Gastrocnemius medialis (tissue), 4 donors: Measurements from ENCODE around the gene SPINDOC. TPM values are rescaled to one million over a fixed set of nuclear protein-coding genes. Genes with fewer than 3 reads are reported as not detected.

Experiments
- ATAC-seq, 2 donors: fragments of 150-250 bp; one replicate each; pipeline ENCODE4 v1.9.1; 2016
- DNase-seq, 2 donors: peaks; one replicate each; pipeline ENCODE4 v3.0.0-alpha.2; 2019
- H3K27ac ChIP-seq, 4 donors: fragments of 200-600 bp; sonication (generic); 1 replicate in 1 of 4; 2 replicates in 3 of 4; pipeline ENCODE4 v1.5.1; 2016 to 2018; ENCODE audit warnings: mild to moderate bottlenecking in 2 of 4, moderate library complexity in 1 of 4
- H3K27me3 ChIP-seq, 3 donors: fragments of 200-600 bp; sonication (generic) in 2 of 3; 1 replicate in 1 of 3; 2 replicates in 2 of 3; pipeline versions ENCODE4 v1.5.1 to v1.6.0; 2016 to 2019; ENCODE audit warnings: mild to moderate bottlenecking in 1 of 3, moderate library complexity in 1 of 3
- H3K36me3 ChIP-seq, 2 donors: fragments of 200-600 bp; sonication (generic) in 1 of 2; one replicate each; pipeline ENCODE4 v1.5.1; 2017 to 2018
- H3K4me1 ChIP-seq, 2 donors: fragments of 200-600 bp; sonication (generic) in 1 of 2; one replicate each; pipeline ENCODE4 v1.5.1; 2016 to 2017; ENCODE audit warnings: mild to moderate bottlenecking in 2 of 2
- H3K4me3 ChIP-seq, 4 donors: fragments of 200-600 bp; sonication (generic) in 3 of 4; 1 replicate in 1 of 4; 2 replicates in 3 of 4; pipeline ENCODE4 v1.5.1; 2016 to 2019; ENCODE audit warnings: mild to moderate bottlenecking in 2 of 4
- H3K9me3 ChIP-seq, 3 donors: fragments of 200-600 bp; sonication (generic) in 2 of 3; 1 replicate in 1 of 3; 2 replicates in 2 of 3; pipeline ENCODE4 v1.5.1; 2016 to 2019
- CTCF ChIP-seq, 5 experiments: fragments of 450-650 bp in 3 of 5; fragments of 200-600 bp in 2 of 5; sonication (generic) in 2 of 5; IDR thresholded peaks in 4 of 5; conservative IDR thresholded peaks in 1 of 5; 1 replicate in 4 of 5; 2 replicates in 1 of 5; pipeline ENCODE4 v1.5.1; 2016 to 2019; ENCODE audit warnings: antibody characterized with exemption in 5 of 5, mild to moderate bottlenecking in 3 of 5, moderate library complexity in 3 of 5
- POLR2A ChIP-seq, 2 donors: fragments of 450-650 bp; IDR thresholded peaks; one replicate each; pipeline ENCODE4 v1.6.1; 2017; ENCODE audit warnings: antibody characterized with exemption in 2 of 2, mild to moderate bottlenecking in 2 of 2, moderate library complexity in 2 of 2
- in situ Hi-C, 4 donors: fragments of 200-750 bp; cut with MboI; loops; one replicate each; pipeline versions ENCODE4 v1.15.0 to v1.8.0; 2017; ENCODE audit warnings: low sequenced_read_pairs in 4 of 4
- intact Hi-C: fragments of 100-400 bp; cut with DNase I; formaldehyde crosslinking; loops from one replicate; pipeline ENCODE4 v1.15.1; 2023; ENCODE audit warnings: low total_unique reads
- total RNA-seq, 4 donors: library from RNA; depleted of rRNA; stranded (reverse); fragments of >200 nt; gene quantifications; one replicate each; pipeline versions ENCODE4 v1.1.0 to v1.2.3, GENCODE V29; 2016

SPINDOC gene
- total RNA-seq, 4 donors from 2014 or later = 2.7 to 6.3 (median 3.5) TPM

GRCh38 chr11:63869683-63870082, 56.4 kb downstream of the SPINDOC start:
- H3K4me3 ChIP-seq = no peak overlapping the region
- H3K9me3 ChIP-seq = no peaks in the 10 kb centered on the region
- H3K36me3 ChIP-seq = no peaks in the 10 kb centered on the region
- H3K27me3 ChIP-seq = no peaks in the 10 kb centered on the region
- peak overlapping the region in 1 of 4 donors; percentile 58 for H3K27ac ChIP-seq
- peaks cover 58 to 59% of the 10 kb centered on the region in 2 donors for H3K4me1 ChIP-seq
- no peak for TF ChIP-seq POLR2A (IDR thresholded peaks at IDR 0.05)
- DNase-seq (no peak), ATAC-seq (no peak)
- in situ Hi-C loops (no loop called here), intact Hi-C loops (loop anchor here (5.0 to 10.0 kb wide), 2 partner anchors 48 to 105 kb away; partner anchors contain the start of genes RCOR2 and ZFTA)

GRCh38 chr11:63870351-63871140, 57.3 kb downstream of the SPINDOC start:
- H3K4me1 ChIP-seq = peaks cover 58 to 59% of the 10 kb centered on the region in 2 donors

GRCh38 chr11:63871962-63872799, 58.9 kb downstream of the SPINDOC start:
- TF ChIP-seq CTCF (IDR thresholded peaks at IDR 0.05 in 4 of 5, conservative IDR thresholded peaks at IDR 0.05 in 1 of 5) (peak; percentile 42 to 56 (median 53)), POLR2A (IDR thresholded peaks at IDR 0.05) (peak in 1 of 2 donors; percentile 24)
- intact Hi-C loops (loop anchor here (1.0 to 10.0 kb wide), 4 partner anchors 34 to 107 kb away; partner anchors contain the start of genes RCOR2 and ZFTA), in situ Hi-C loops (no loop called here)
- peaks cover 53 to 56% of the 10 kb centered on the region in 2 donors for H3K4me1 ChIP-seq
- ATAC-seq = peak; percentile 98
- peak overlapping the region in 3 of 4 donors; percentile 10 to 46 (median 14) for H3K4me3 ChIP-seq
- no peaks in the 10 kb centered on the region for H3K27me3 ChIP-seq
- peaks cover 0 to 5% of the 10 kb centered on the region in 2 donors for H3K36me3 ChIP-seq
- no peaks in the 10 kb centered on the region for H3K9me3 ChIP-seq
- peak overlapping the region; percentile 71 to 86 (median 79) for H3K27ac ChIP-seq
- DNase-seq = peak; percentile 87 to 92

More at GRCh38 chr11:63870351-63871140, 57.3 kb downstream of the SPINDOC start:
- in situ Hi-C loops = no loop called here
- TF ChIP-seq CTCF (IDR thresholded peaks at IDR 0.05 in 4 of 5, conservative IDR thresholded peaks at IDR 0.05 in 1 of 5) (no peak), POLR2A (IDR thresholded peaks at IDR 0.05) (no peak)
- Histone ChIP-seq H3K36me3 (peaks cover 0 to 1% of the 10 kb centered on the region in 2 donors), H3K9me3 (no peaks in the 10 kb centered on the region), H3K27ac (peak overlapping the region; percentile 2 to 58 (median 34)), H3K27me3 (no peaks in the 10 kb centered on the region), H3K4me3 (no peak overlapping the region)
- intact Hi-C loops = loop anchor here (5.0 to 10.0 kb wide), 2 partner anchors 47 to 106 kb away; partner anchors contain the start of genes RCOR2 and ZFTA
- DNase-seq (no peak), ATAC-seq (no peak)

- H3K4me1 ChIP-seq = peaks cover 50 to 52% of the 10 kb centered on the region in 2 donors
Observed at GRCh38 chr11:63872800-63873197, 59.5 kb downstream of the SPINDOC start.

More at GRCh38 chr11:63872800-63873197, 59.5 kb downstream of the SPINDOC start:
- Histone ChIP-seq H3K27ac (peak overlapping the region; percentile 71 to 86 (median 79)), H3K27me3 (no peaks in the 10 kb centered on the region), H3K4me3 (peak overlapping the region in 1 of 4 donors; percentile 46), H3K9me3 (no peaks in the 10 kb centered on the region), H3K36me3 (peaks cover 0 to 5% of the 10 kb centered on the region in 2 donors)
- no peak for TF ChIP-seq CTCF (IDR thresholded peaks at IDR 0.05 in 4 of 5, conservative IDR thresholded peaks at IDR 0.05 in 1 of 5)
- no peak for TF ChIP-seq POLR2A (IDR thresholded peaks at IDR 0.05)
- in situ Hi-C loops (no loop called here), intact Hi-C loops (loop anchor here (1.0 to 10.0 kb wide), 4 partner anchors 34 to 108 kb away; partner anchors contain the start of genes RCOR2 and ZFTA)
- ATAC-seq (peak; percentile 6 to 15), DNase-seq (peak in 1 of 2 donors; percentile 43)
